Dedifferentiated amniotic fluid mesenchymal stem cell (primary cell): Measurements from ENCODE around the gene C1orf74.
"Not testable (repeated sequence)": the region's sequence is repeated elsewhere in the genome, so short reads cannot be mapped to it uniquely, and the experiment has no call there.

ENCODE experiments used
- DNase-seq: peaks from one replicate; pipeline ENCODE4 v3.0.0-alpha.2; 2016; ENCODE audit errors: extremely low spot score

C1orf74 gene

DNA sequence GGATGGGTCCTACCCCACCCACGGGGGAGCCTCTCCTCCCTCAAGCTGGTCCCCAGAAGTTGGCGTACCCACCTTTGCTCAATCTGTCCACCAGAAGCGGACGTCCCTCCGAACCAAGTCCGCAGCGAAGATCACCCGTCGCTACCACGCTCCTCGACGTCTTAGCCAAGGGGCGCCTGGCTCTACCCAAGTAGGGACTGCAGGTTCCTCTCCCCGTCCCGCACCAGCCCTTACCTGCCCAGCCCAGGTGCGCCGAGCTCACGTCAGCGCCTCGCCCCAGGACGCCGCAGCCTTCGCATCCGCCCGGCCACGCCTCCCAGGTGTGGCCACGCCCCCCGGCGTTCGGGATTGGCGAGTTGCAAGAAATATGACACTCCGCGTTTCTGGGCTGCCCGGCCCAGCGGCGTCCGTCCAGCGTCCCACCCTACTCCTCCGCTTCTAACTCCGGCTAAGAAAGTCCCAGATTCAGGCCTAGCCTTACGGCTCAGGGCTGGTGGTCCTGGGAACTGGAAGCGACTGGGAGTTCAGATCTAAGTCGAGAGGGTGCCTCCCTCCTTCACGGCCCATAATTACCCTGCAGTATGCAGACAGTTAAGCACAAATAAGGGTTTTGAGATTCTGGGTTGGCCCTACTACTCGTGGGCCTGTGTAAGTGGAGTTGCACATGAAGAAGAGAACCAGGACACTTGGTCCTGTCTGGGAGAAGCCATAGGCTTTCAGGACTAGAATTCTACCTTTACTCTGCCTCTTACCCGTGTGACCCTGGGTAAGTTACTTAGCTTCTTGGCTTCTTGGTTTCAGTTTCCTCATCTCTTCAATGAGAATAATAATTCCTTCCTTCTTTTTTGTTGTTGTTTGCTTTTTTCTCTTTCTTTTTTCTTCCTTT, 21.8 kb upstream of the C1orf74 start, which contains the start of gene IRF6:
Gene IRF6 (minus strand): TSS at position 268 of the 886 bp plus-strand sequence. CDS start 4,729 bp downstream, outside the sequence.
- DNase-seq = peak; percentile 66

GRCh38 chr1:209805341-209805781, 21.0 kb upstream of the C1orf74 start:
- no peak for DNase-seq

- no peak for DNase-seq
Observed at GRCh38 chr1:209803568-209803967, 19.2 kb upstream of the C1orf74 start.

GRCh38 chr1:209802780-209803152, 18.4 kb upstream of the C1orf74 start:
- DNase-seq = no peak

DNA sequence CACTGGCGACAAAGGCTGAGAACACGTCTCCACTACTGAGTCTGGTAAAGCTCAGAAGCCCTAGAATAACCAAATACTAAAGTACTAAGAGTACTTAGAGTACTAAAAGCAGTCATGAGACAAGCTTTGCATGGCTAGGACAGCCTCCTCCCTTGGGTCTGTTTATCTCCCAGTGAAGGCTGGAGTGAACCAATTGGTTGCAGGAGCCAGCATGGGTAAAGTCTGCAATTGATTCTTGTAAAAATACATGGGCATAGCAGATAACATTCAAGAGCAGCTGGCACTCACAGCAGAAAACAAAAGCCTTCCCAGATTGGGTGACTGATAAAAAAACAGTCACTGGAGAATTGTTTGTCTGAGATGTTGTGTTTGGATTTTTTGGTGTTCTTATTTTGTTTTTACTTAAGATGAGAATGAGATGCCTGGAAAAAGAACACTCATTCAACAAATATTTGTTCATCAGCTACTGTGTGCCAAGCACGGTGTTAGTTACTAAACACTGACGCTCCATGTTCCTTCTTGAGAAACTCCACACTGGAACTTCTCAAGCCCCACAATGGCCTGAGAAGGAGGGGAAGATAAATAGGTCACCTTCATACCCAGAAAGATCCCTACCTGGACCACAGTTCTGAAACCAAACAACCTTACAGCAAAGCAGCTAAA, 17.9 kb upstream of the C1orf74 start:
- DNase-seq = no peak

GRCh38 chr1:209800984-209801834, 16.9 kb upstream of the C1orf74 start:
- DNase-seq = no peak

GRCh38 chr1:209797978-209798639, 13.8 kb upstream of the C1orf74 start:
- peak; percentile 23 for DNase-seq

GRCh38 chr1:209793711-209794110, 9.4 kb upstream of the C1orf74 start:
- not testable (repeated sequence) for DNase-seq

DNA sequence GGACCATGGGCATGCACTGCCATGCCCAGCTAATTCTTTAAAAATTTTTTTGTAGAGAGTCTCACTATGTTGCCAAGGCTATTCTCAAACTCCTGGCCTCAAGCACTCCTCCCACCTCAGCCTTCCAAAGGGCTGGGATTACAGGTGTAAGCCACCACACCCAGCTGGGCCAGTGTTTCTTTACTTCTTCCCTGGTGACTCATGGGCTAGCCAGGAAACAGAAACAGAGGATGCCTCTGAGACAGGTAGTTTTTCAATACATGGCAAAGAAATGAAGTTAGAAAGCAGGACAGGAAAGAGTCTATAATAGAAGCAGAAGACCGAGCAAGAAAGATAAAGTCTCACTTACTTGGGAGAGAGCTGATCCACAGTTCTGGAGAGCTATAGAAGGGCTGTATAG, 7.6 kb upstream of the C1orf74 start:
- no peak for DNase-seq

- DNase-seq = no peak
Observed at GRCh38 chr1:209790286-209791193, 6.2 kb upstream of the C1orf74 start.

DNA sequence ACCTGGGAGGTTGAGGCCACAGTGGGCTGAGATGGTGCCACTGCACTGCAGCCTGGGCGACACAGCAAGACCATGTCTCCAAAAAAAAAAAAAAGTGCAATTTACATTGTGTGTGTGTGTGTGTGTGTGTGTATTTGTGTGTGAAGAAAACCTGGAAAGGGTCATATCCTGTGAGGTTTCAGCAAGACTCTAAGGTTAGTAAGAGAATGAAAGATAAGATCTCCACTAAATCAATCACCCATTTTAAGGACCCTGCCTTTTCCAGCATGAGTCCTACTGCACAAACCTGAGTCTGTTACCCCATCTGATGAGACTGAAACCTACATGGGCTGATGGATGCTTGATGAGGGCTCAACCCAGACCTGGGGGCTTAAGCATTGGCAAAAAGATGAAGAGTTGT, 4.9 kb upstream of the C1orf74 start:
- no peak for DNase-seq

GRCh38 chr1:209787551-209787950, 3.2 kb upstream of the C1orf74 start:
- DNase-seq = no peak

DNA sequence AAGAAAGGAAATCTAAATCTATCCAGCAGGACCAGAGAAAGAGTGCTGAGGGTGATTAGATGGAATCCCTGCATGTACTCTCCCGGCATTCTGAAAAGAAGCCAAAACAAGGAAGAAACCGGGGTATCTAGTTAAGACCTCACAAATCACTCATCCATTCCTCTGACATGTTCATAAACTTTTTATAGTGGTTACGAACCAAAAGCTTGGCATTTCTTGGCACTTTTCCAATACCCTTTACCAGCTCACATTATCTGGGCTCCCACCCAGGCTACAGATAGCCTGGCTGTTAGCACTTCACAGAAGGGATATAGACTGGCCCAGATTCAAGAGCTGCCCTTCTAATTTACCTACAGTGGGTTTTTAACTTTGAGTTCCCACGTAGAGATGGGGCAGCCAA, 1.8 kb upstream of the C1orf74 start:
- DNase-seq = no peak

GRCh38 chr1:209785592-209785991, 1.2 kb upstream of the C1orf74 start:
- no peak for DNase-seq

GRCh38 chr1:209783386-209783785, 973 bp downstream of the C1orf74 start:
- DNase-seq = no peak

GRCh38 chr1:209780268-209780667, 4.1 kb downstream of the C1orf74 start:
- no peak for DNase-seq

DNA sequence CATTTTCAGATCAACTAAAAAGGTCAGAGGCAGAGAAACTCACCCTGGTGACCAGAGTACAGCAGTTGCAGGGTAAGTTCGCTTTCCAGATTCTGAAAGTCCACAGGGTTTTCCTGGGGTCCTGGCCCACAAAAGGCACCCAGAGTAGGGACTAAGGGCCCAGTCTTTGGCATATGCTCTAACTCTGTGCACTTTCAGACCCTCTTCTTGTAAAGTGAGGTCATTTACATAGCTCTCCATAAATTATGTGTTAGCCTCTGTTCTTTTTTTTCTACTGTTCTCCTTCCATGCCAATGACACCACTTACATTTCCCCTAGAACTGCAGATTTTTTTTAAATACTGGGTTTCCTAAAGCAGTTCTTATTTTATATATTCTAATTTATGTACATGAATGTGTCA, 6.3 kb downstream of the C1orf74 start:
- DNase-seq = no peak

- DNase-seq = no peak
Observed at GRCh38 chr1:209777587-209777986, 6.8 kb downstream of the C1orf74 start.

- DNase-seq = no peak
Observed at GRCh38 chr1:209775678-209776077, 8.7 kb downstream of the C1orf74 start.

- DNase-seq = no peak
Observed at GRCh38 chr1:209774592-209774991, 9.8 kb downstream of the C1orf74 start.
